GM21717 (cell line): ENCODE data around the gene ADIPOR2.

ENCODE experiments used
- ATAC-seq: cut with Tn5 transposase; IDR thresholded peaks from one replicate; pipeline ENCODE4 v1.9.1; 2021; ENCODE audit warnings: mild to moderate bottlenecking, moderate library complexity; ENCODE audit not compliant: unreplicated experiment

ADIPOR2 gene, protein sequence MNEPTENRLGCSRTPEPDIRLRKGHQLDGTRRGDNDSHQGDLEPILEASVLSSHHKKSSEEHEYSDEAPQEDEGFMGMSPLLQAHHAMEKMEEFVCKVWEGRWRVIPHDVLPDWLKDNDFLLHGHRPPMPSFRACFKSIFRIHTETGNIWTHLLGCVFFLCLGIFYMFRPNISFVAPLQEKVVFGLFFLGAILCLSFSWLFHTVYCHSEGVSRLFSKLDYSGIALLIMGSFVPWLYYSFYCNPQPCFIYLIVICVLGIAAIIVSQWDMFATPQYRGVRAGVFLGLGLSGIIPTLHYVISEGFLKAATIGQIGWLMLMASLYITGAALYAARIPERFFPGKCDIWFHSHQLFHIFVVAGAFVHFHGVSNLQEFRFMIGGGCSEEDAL

GRCh38 chr12:1690578-1691122 is at the start of gene ADIPOR2:
Gene ADIPOR2, plus strand, starts transcription at chr12:1691070. Its CDS starts 63,274 bp downstream, at chr12:1754344.
- ATAC-seq, result peak; percentile 86

DNA sequence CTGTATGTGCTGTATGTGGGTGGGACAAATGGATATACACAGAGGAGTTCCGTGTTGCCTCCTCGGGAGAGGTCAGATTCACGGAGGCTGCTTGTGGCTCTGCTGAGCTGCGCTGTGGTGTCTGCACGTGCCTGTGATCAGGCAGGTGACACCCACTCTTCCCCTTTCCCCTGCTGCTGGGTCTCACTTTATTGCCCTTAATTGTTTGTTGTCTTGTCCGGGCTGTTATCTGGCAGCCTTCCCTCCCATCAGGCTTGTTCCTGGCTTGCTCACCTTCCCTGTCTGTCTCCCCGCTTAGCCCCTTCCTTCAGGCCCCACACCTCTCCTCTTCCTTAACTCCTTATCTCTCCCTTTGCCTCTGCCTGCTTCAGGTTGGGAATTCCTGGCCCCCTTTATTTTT is 48.4 kb upstream of the ADIPOR2 start:
- ATAC-seq, result no peak

GRCh38 chr12:1643043-1643442 is 47.8 kb upstream of the ADIPOR2 start:
- no peak for ATAC-seq

GRCh38 chr12:1643905-1644533 is 46.9 kb upstream of the ADIPOR2 start:
- ATAC-seq, result no peak

- no peak for ATAC-seq
These were observed 46.1 kb upstream of the ADIPOR2 start for GRCh38 chr12:1644534-1645438.

GRCh38 chr12:1645819-1646218 is 45.1 kb upstream of the ADIPOR2 start:
- ATAC-seq, result no peak

DNA sequence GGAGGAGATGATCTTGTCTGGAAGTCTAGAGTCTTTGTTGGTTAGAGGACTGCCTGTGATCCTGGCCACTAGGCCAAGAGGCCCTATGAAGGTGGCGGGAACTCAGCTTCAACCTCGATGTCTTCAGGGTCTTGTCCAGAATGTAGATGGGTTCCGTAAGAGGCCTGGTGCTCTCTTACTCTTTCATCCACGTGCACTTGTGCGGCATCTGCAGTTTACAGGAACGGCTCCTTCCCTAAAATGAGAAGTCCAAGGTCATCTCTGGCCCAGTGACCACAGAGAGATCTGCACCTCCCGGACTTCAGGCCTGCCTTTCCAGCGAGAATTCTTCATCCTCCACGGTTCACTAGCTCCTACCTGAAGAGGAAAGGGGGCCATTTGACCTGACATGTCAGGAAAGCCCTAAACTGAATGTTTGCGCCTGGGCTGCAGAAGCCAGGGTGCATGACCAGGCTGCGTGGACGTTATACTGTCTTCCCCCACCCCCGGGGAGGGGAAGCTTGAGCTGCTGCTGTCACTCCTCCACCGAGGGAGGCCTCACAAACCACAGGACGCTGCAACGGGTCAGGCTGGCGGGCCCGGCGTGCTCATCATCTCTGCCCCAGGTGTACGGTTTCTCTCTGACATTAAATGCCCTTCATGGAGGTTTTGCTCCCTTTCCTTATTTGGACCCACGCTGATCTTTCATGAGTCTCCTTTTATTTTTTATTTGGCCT is 44.1 kb upstream of the ADIPOR2 start:
- ATAC-seq, result no peak

- no peak for ATAC-seq
These were observed 43.6 kb upstream of the ADIPOR2 start for GRCh38 chr12:1647285-1647669.

DNA sequence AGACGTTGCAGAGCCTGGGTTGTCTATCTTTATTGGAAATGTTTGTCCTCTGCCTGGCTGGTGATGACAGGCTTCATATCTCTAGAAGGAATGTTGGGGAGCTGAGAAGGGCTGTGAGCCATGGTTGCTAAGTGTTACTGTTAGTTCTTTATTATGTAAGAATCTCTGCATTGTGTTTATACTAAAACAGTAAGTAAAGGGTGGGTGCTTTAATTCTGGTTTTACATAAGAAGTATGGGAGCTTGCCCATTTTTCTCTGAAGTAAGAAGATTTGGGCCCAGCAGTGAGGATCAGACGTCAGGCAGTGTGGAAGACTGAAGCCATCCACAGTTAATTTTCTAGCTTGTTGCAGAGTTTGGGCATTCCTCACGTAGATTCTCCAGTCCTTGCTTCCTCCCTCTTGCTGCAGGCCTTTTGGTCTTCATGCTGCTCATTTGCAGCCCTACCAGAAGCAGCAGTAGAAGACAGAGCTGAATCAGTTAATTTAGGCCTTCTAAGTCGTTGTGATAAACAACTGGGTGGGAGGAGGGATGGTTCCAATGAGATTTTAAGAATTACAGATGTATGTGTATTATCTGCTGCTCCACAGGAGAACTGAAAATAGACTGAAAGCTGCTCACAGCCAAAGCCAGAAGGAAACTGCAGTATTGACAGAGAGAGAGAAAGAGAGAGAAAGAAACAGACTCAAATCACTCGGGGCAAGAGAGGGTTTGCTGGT is 40.5 kb upstream of the ADIPOR2 start:
- no peak for ATAC-seq

GRCh38 chr12:1650978-1651361 is 39.9 kb upstream of the ADIPOR2 start:
- ATAC-seq, result no peak

DNA sequence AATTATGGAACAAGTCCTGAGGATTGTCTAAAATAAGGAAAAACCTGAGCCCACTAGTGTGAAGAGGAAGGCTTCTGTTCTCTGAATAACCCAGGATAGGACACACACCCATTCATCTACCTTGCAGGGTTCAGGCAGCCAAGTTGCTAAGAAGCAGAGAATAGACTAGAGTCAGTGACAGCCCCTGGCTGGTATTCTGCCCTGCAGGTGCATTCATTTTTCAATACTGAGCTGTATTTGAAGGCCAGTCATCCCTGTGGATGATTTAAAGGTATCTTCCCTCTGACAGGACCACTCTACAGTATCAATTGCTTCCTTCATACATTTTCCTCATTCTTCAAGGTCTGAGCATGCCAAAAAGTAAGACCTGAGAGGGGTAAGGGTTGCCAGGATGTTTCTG is 38.9 kb upstream of the ADIPOR2 start:
- ATAC-seq, result no peak

GRCh38 chr12:1655225-1655788 is 35.6 kb upstream of the ADIPOR2 start:
- ATAC-seq, result no peak

GRCh38 chr12:1656902-1657301 is 34.0 kb upstream of the ADIPOR2 start:
- ATAC-seq, result no peak

DNA sequence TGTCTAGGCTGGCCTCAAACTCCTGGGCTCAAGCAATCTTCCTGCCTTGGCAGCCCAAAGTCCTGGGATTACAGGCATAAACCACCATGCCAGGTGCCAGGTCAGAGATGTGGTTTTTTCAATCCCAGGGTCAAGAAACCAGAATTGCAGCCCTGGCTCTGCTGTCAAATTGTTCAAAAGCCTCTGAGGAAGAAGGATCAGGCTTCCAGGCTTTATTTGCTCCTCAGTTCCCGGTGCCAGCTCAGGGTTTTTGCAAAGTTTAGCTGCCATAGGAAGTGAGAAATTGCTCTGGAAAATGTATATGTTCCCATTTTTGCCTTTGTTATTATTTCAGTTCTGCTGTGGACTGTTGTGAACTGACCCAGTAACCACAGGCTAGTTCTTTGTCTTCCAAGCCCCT is 33.2 kb upstream of the ADIPOR2 start:
- no peak for ATAC-seq

GRCh38 chr12:1660304-1661187 is 30.3 kb upstream of the ADIPOR2 start:
- ATAC-seq, result no peak

DNA sequence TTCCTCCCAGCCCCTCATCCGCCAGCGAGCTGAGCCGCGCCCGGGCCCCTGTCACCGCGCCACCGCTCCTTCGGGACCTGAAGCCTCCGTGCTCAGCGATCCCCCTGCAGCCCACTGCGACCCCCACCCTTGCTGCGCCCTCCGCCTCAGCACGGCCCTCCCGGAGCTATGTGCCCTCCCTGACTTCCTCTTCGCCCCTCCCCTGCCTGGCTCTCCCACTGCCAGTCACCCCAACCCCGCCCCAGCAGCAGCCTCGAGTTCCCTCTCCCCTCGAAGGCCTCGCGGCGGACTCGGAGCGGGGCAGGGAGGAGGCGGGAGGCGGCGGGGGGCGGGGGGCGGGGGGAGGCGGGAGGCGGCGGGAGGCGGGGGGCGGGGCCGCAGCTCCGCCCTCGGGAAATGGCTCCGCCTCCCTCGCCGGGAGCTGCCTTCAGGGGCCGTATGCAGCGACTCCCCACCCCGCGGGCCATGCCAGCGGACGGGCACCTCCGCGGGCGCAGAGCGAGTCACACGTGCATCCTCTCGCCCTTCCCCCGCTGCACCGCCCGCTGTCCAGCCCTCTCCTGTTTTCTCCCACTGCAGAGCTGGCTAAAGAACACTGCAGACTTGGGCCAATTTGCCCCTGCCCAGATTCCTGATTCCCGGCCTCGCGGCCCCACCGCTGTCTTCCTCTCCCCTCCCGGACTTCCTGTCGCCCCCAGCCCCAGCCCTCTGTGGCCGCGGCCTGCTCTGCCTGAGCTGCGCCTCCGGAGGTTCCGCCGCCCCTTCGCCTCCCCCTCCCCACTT is 29.1 kb upstream of the ADIPOR2 start:
- peak; percentile 59 for ATAC-seq

DNA sequence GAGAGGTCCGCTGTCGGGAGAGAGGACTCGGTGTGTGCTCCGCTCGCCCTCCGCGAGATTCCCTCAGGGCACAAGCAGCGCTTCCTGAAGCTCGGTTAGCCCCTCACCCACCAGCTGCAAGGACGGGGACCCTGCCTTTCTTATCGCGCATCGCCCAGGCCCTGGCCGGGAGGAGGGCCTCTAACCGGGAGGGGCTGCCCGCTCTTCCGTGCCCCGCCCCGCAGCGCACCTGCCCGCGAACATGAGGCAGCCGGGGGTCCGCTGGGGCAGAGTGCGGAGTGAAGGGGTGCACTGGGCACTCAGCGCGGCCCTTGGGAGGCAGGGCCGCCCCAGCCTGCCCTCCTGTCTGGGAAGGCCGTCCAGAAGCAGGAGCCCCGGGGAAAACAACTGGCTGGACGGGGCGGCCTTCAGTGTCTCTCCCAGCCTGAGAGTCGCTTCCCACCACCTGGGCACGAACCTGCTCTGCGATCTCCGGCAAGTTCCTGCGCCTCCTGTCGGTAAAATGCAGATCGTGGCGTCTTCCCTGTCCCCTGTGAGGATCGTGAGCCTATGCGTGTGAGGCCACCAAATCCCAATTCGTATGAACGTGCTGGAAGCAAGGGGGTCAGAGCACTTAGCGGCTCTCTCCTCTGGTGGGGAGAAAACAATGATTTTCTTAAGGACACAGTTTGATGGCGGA is 28.0 kb upstream of the ADIPOR2 start:
- no peak for ATAC-seq
